GM12892 (cell line): ENCODE measurements around the gene ARL4C.

Source experiments
- POLR2A ChIP-seq: IDR thresholded peaks from 2 replicates; pipeline ENCODE4 v1.6.1; 2011; ENCODE audit warnings: low read depth, low read length, control low read depth
- POLR2AphosphoS5 ChIP-seq: IDR thresholded peaks from 2 replicates; pipeline ENCODE4 v1.6.1; 2011; ENCODE audit warnings: low read depth, low read length, control low read depth
- TAF1 ChIP-seq: IDR thresholded peaks from 2 replicates; pipeline ENCODE4 v1.6.1; 2011; ENCODE audit warnings: low read depth, mild to moderate bottlenecking, control low read depth, low read length, borderline replicate concordance

- no peak for TF ChIP-seq POLR2A
- no peak for TF ChIP-seq POLR2AphosphoS5
- no peak for TF ChIP-seq TAF1
These were observed 6.4 kb downstream of the ARL4C start for GRCh38 chr2:234490271-234491091.
